Small intestine (tissue), 7 donors: Measurements from ENCODE around the gene TMEM121. TPM values are rescaled to one million over a fixed set of nuclear protein-coding genes. Genes with fewer than 3 reads are reported as not detected.

ENCODE experiments used
- DNase-seq, 2 donors: peaks; one replicate each; pipeline versions ENCODE4 v3.0.0 to v3.0.0-alpha.2; 2013
- FAIRE-seq: peaks from 2 replicates; lab custom pipeline; 2012; peaks lifted over from hg19 to GRCh38; lab: Jason Lieb, UNC
- H3K27ac ChIP-seq, 3 donors: one replicate each; pipeline ENCODE4 v1.5.1; 2013; ENCODE audit warnings: low read length in 2 of 3, mild to moderate bottlenecking in 2 of 3, control low read depth in 1 of 3, inconsistent platforms in 1 of 3, low read depth in 1 of 3, moderate library complexity in 1 of 3
- H3K27me3 ChIP-seq, 3 donors: one replicate each; pipeline ENCODE4 v1.6.1; 2013; ENCODE audit warnings: low read length in 3 of 3, inconsistent platforms in 1 of 3; ENCODE audit not compliant: control insufficient read depth in 3 of 3, insufficient read depth in 3 of 3
- H3K36me3 ChIP-seq, 3 donors: one replicate each; pipeline ENCODE4 v1.6.1; 2013; ENCODE audit warnings: low read length in 3 of 3, inconsistent platforms in 1 of 3, low read depth in 1 of 3, mild to moderate bottlenecking in 1 of 3, moderate library complexity in 1 of 3; ENCODE audit not compliant: control insufficient read depth in 3 of 3, insufficient read depth in 2 of 3
- H3K4me1 ChIP-seq, 3 donors: one replicate each; pipeline ENCODE4 v1.6.1; 2013; ENCODE audit warnings: low read length in 2 of 3, inconsistent platforms in 1 of 3, low read depth in 1 of 3, mild to moderate bottlenecking in 1 of 3, moderate library complexity in 1 of 3; ENCODE audit not compliant: control insufficient read depth in 3 of 3, insufficient read depth in 2 of 3
- H3K4me3 ChIP-seq, 3 donors: one replicate each; pipeline ENCODE4 v1.5.1; 2013; ENCODE audit warnings: low read length in 3 of 3, control low read depth in 1 of 3, inconsistent platforms in 1 of 3, low read depth in 1 of 3, mild to moderate bottlenecking in 1 of 3, moderate library complexity in 1 of 3
- H3K9me3 ChIP-seq, 2 donors: one replicate each; pipeline ENCODE4 v1.6.1; 2013; ENCODE audit warnings: low read depth in 1 of 2, low read length in 1 of 2; ENCODE audit not compliant: control insufficient read depth in 2 of 2, insufficient read depth in 1 of 2
- WGBS, 3 donors: extraction: QIAGEN DNeasy Blood & Tissue Kit; methylation state at CpG; one replicate each; pipeline ENCODE4 v1.1.7; 2013; 5-methylcytosine and 5-hydroxymethylcytosine counted together
- polyA plus RNA-seq, 4 donors: library from polyadenylated mRNA; stranded (reverse) in 3 of 4; unstranded in 1 of 4; fragments of 200-250 nt in 3 of 4; fragments of 120-200 nt in 1 of 4; gene quantifications; one replicate each; pipeline versions ENCODE4 v1.2.1 to v1.2.3, GENCODE V29; 2013
- donor health status: healthy with polysubstance abuse.
- donor health status: control.
- donor health status: control.
- donor health status: Bipolar disorder and iron deficiency.
- donor health status: healthy.

The TMEM121 gene
- polyA plus RNA-seq, 4 donors, result 1.5 to 2.0 TPM; not detected in 2

GRCh38 chr14:105527826-105528585 lies 1.6 kb downstream of the TMEM121 start:
- H3K4me3 ChIP-seq, result peak overlapping the region in 2 of 3 donors; percentile 43 to 51

GRCh38 chr14:105528586-105529318 lies 2.4 kb downstream of the TMEM121 start:
- H3K36me3 ChIP-seq, result no peaks in the 10 kb centered on the region
- WGBS, 3 donors, result 13 to 23% (median 21%) methylated on average over 63 to 89 of the region's 89 CpGs
- FAIRE-seq, result no peak
- no peaks in the 10 kb centered on the region for H3K9me3 ChIP-seq
- peaks cover 2 to 26% (median 7%) of the 10 kb centered on the region in 3 donors for H3K27me3 ChIP-seq
- no peak overlapping the region for H3K27ac ChIP-seq
- peak in 1 of 2 donors; percentile 54 for DNase-seq
- H3K4me3 ChIP-seq, result peak overlapping the region; percentile 15 to 51 (median 17)
- H3K4me1 ChIP-seq, result peaks cover 0 to 13% (median 2%) of the 10 kb centered on the region in 3 donors

More at GRCh38 chr14:105527826-105528585, 1.6 kb downstream of the TMEM121 start:
- WGBS, 3 donors, result 3 to 13% (median 8%) methylated on average over 34 to 67 of the region's 67 CpGs
- Histone ChIP-seq H3K36me3 (no peaks in the 10 kb centered on the region), H3K27ac (no peak overlapping the region), H3K27me3 (peaks cover 2 to 26% (median 7%) of the 10 kb centered on the region in 3 donors), H3K4me1 (peaks cover 0 to 13% (median 2%) of the 10 kb centered on the region in 3 donors), H3K9me3 (no peaks in the 10 kb centered on the region)
- FAIRE-seq (no peak), DNase-seq (peak; percentile 55 to 90)

GRCh38 chr14:105529319-105529568 lies 2.9 kb downstream of the TMEM121 start:
- H3K27ac ChIP-seq, result no peak overlapping the region
- H3K4me1 ChIP-seq, result peaks cover 0 to 13% (median 2%) of the 10 kb centered on the region in 3 donors
- H3K27me3 ChIP-seq, result peaks cover 2 to 26% (median 7%) of the 10 kb centered on the region in 3 donors
- peak overlapping the region; percentile 15 to 51 (median 17) for H3K4me3 ChIP-seq
- DNase-seq (no peak), FAIRE-seq (no peak)
- H3K9me3 ChIP-seq, result no peaks in the 10 kb centered on the region
- no peaks in the 10 kb centered on the region for H3K36me3 ChIP-seq
- 7 to 27% (median 13%) methylated on average over 24 of the region's 24 CpGs for WGBS, 3 donors

GRCh38 chr14:105529569-105530284 lies 3.3 kb downstream of the TMEM121 start:
- WGBS, 3 donors, result 21 to 26% (median 21%) methylated on average over 49 to 63 of the region's 63 CpGs
- Histone ChIP-seq H3K27me3 (peaks cover 2 to 26% (median 7%) of the 10 kb centered on the region in 3 donors), H3K27ac (no peak overlapping the region), H3K4me3 (peak overlapping the region in 2 of 3 donors; percentile 15 to 51), H3K4me1 (peaks cover 0 to 13% (median 2%) of the 10 kb centered on the region in 3 donors), H3K9me3 (no peaks in the 10 kb centered on the region), H3K36me3 (no peaks in the 10 kb centered on the region)
- FAIRE-seq, result no peak
- no peak for DNase-seq

GRCh38 chr14:105530285-105531087 lies 4.1 kb downstream of the TMEM121 start:
- 59 to 76% (median 61%) methylated on average over 18 to 19 of the region's 19 CpGs for WGBS, 3 donors
- Histone ChIP-seq H3K36me3 (no peaks in the 10 kb centered on the region), H3K9me3 (no peaks in the 10 kb centered on the region), H3K4me1 (peaks cover 0 to 13% (median 2%) of the 10 kb centered on the region in 3 donors), H3K27me3 (peaks cover 2 to 26% (median 7%) of the 10 kb centered on the region in 3 donors), H3K27ac (no peak overlapping the region), H3K4me3 (no peak overlapping the region)
- FAIRE-seq, result no peak
- DNase-seq, result peak in 1 of 2 donors; percentile 37

- WGBS, 3 donors, result 86 to 92% (median 87%) methylated on average over 26 to 30 of the region's 30 CpGs
- H3K4me1 ChIP-seq, result peaks cover 0 to 13% (median 2%) of the 10 kb centered on the region in 3 donors
- H3K9me3 ChIP-seq, result no peaks in the 10 kb centered on the region
- no peaks in the 10 kb centered on the region for H3K36me3 ChIP-seq
- H3K27ac ChIP-seq, result no peak overlapping the region
- peaks cover 2 to 22% (median 7%) of the 10 kb centered on the region in 3 donors for H3K27me3 ChIP-seq
- no peak for DNase-seq
- FAIRE-seq, result no peak
- H3K4me3 ChIP-seq, result no peak overlapping the region
Observed at GRCh38 chr14:105531088-105531893, 4.9 kb downstream of the TMEM121 start.

- Histone ChIP-seq H3K27me3 (peaks cover 1 to 21% (median 7%) of the 10 kb centered on the region in 3 donors), H3K36me3 (no peaks in the 10 kb centered on the region), H3K27ac (no peak overlapping the region), H3K4me1 (peaks cover 0 to 10% (median 0%) of the 10 kb centered on the region in 3 donors), H3K4me3 (no peak overlapping the region), H3K9me3 (no peaks in the 10 kb centered on the region)
- 80 to 84% (median 81%) methylated on average over 19 of the region's 19 CpGs for WGBS, 3 donors
- FAIRE-seq (no peak), DNase-seq (no peak)
Observed at GRCh38 chr14:105531894-105532623, 5.7 kb downstream of the TMEM121 start.
